Osteocyte (in vitro differentiated cells): ENCODE results near the gene STATH. TPM values are rescaled to one million over a fixed set of nuclear protein-coding genes. Genes with fewer than 3 reads are reported as not detected.

Experiments
- DNase-seq: peaks from one replicate; pipeline ENCODE4 v3.0.0; 2021; ENCODE audit warnings: mixed read lengths; ENCODE audit not compliant: unreplicated experiment; ENCODE audit errors: extremely low spot score
- H3K27ac Mint-ChIP-seq: one replicate; pipeline ENCODE4 v1.8.0; 2021; ENCODE audit warnings: mild to moderate bottlenecking, mixed read lengths; ENCODE audit not compliant: unreplicated experiment
- H3K27me3 Mint-ChIP-seq: one replicate; pipeline ENCODE4 v1.8.0; 2021; ENCODE audit warnings: mixed read lengths; ENCODE audit not compliant: unreplicated experiment
- H3K36me3 Mint-ChIP-seq: one replicate; pipeline ENCODE4 v1.8.0; 2021; ENCODE audit warnings: mixed read lengths; ENCODE audit not compliant: unreplicated experiment
- H3K4me1 Mint-ChIP-seq: one replicate; pipeline ENCODE4 v1.8.0; 2021; ENCODE audit warnings: mixed read lengths; ENCODE audit not compliant: unreplicated experiment
- H3K4me3 Mint-ChIP-seq: one replicate; pipeline ENCODE4 v1.8.0; 2021; ENCODE audit warnings: mild to moderate bottlenecking, moderate library complexity, mixed read lengths; ENCODE audit not compliant: unreplicated experiment
- H3K9me3 Mint-ChIP-seq: one replicate; pipeline ENCODE4 v1.8.0; 2021; ENCODE audit warnings: mixed read lengths; ENCODE audit not compliant: unreplicated experiment
- long read RNA-seq: library from polyadenylated mRNA; unstranded; transcript quantifications from one replicate; pipeline ENCODE4 v2.0.0, GENCODE V29; 2021
- total RNA-seq: library from RNA; stranded (reverse); gene quantifications from 2 replicates; pipeline ENCODE4 v1.2.1, GENCODE V29; 2021
- TF ChIP-seq, protein P1 (sequence below): fragments of 200-600 bp; sonication (generic); IDR thresholded peaks from 2 replicates; pipeline ENCODE4 v1.5.0; 2021; ENCODE audit warnings: antibody characterized with exemption, mild to moderate bottlenecking, moderate library complexity

Gene STATH
- not detected in 2 replicates for total RNA-seq
- long read RNA-seq = 0 reads

- no peaks in the 10 kb centered on the region for H3K4me1 Mint-ChIP-seq
- H3K27me3 Mint-ChIP-seq = peaks cover 15% of the 10 kb centered on the region
- H3K36me3 Mint-ChIP-seq = no peaks in the 10 kb centered on the region
- H3K9me3 Mint-ChIP-seq = no peaks in the 10 kb centered on the region
- H3K4me3 Mint-ChIP-seq = no peak within 1 kb of the TSS
- TF ChIP-seq, protein P1, sequence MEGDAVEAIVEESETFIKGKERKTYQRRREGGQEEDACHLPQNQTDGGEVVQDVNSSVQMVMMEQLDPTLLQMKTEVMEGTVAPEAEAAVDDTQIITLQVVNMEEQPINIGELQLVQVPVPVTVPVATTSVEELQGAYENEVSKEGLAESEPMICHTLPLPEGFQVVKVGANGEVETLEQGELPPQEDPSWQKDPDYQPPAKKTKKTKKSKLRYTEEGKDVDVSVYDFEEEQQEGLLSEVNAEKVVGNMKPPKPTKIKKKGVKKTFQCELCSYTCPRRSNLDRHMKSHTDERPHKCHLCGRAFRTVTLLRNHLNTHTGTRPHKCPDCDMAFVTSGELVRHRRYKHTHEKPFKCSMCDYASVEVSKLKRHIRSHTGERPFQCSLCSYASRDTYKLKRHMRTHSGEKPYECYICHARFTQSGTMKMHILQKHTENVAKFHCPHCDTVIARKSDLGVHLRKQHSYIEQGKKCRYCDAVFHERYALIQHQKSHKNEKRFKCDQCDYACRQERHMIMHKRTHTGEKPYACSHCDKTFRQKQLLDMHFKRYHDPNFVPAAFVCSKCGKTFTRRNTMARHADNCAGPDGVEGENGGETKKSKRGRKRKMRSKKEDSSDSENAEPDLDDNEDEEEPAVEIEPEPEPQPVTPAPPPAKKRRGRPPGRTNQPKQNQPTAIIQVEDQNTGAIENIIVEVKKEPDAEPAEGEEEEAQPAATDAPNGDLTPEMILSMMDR = no peak
- DNase-seq = no peak
- no peak within 1 kb of the TSS for H3K27ac Mint-ChIP-seq
These were observed at the start of gene STATH for GRCh38 chr4:69995526-69996016. TSS of gene STATH (plus strand) at chr4:69995966. CDS start at chr4:69998438, 2,472 bp downstream.

- no peak overlapping the region for H3K27ac Mint-ChIP-seq
- no peak for DNase-seq
- no peaks in the 10 kb centered on the region for H3K4me1 Mint-ChIP-seq
These were observed 44.2 kb upstream of the STATH start for GRCh38 chr4:69951602-69952001.

DNA sequence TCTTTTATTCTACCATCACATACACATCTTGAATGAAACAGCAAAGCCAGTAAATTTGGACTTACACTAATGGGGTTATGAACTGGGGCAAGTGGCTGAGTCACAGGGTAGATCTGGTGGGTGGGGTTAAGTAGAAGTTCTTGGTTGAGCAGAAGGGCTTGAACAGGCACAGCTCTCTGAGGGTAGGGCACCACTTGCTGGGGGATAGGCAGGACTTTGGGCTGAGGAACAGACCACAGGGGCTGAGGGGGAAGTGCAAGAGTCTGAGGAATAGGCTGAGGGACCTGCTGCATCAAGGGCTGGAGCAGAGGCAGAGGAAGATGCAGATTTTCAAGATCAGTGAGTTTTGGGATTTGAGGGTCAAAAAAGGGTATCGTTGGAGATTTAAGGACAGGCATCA, 38.6 kb upstream of the STATH start:
- H3K4me1 Mint-ChIP-seq = no peaks in the 10 kb centered on the region
- H3K36me3 Mint-ChIP-seq = no peaks in the 10 kb centered on the region
- no peak overlapping the region for H3K27ac Mint-ChIP-seq
- no peak overlapping the region for H3K4me3 Mint-ChIP-seq
- H3K9me3 Mint-ChIP-seq = no peaks in the 10 kb centered on the region
- H3K27me3 Mint-ChIP-seq = peaks cover 5% of the 10 kb centered on the region
- no peak for DNase-seq
- TF ChIP-seq, protein P1 = no peak

More at GRCh38 chr4:69951602-69952001, 44.2 kb upstream of the STATH start:
- H3K27me3 Mint-ChIP-seq = peaks cover 13% of the 10 kb centered on the region
- TF ChIP-seq, protein P1 = no peak
- no peaks in the 10 kb centered on the region for H3K36me3 Mint-ChIP-seq
- no peaks in the 10 kb centered on the region for H3K9me3 Mint-ChIP-seq
- H3K4me3 Mint-ChIP-seq = no peak overlapping the region

DNA sequence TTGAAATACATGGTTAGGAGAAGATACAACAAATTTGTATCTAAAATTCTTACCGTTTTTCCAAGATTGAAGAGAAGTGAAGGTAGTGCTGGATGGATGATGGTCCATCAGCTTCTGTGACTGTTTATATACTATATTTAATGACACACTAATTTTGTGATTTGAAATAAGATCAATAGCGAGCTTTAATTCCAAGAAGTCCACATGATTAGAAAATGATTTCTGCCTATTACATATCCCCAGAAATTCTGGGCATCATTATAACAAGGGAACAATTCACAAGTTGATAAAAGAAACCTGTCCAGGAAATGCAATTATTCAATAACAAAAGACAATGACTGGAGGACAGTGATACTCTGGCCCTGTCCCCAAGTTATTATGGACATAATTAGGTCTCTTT, 30.1 kb upstream of the STATH start, which contains the start of gene CSN2:
Gene CSN2 (minus strand): TSS at position 101 of the 400 bp plus-strand sequence. CDS start 4,733 bp downstream, outside the sequence.
- TF ChIP-seq, protein P1 = no peak
- Mint-ChIP-seq H3K4me1 (no peaks in the 10 kb centered on the region), H3K27ac (no peak within 1 kb of the TSS), H3K36me3 (no peaks in the 10 kb centered on the region), H3K27me3 (peaks cover 6% of the 10 kb centered on the region), H3K9me3 (no peaks in the 10 kb centered on the region), H3K4me3 (no peak within 1 kb of the TSS)
- DNase-seq = no peak

DNA sequence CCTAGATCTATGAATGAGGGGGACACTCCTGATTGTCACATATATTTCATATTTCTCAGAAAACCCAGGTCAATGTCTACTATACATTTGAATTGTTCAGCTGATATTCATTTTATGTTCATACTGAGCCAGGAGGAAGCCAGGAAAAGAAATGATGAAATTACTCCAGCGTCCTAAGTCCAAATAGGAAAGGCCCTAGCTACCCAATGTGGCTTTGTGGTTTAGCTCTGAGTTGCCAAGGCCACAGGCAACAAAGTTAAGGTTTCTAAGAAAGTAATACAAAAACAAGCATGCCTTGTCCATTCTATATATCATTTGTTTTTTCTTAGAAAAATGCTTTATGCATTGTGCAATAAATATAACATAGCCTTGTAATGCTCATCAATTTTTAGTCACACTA, 25.7 kb upstream of the STATH start:
- Mint-ChIP-seq H3K36me3 (no peaks in the 10 kb centered on the region), H3K4me3 (no peak overlapping the region), H3K4me1 (no peaks in the 10 kb centered on the region), H3K27ac (no peak overlapping the region), H3K27me3 (peaks cover 10% of the 10 kb centered on the region), H3K9me3 (no peaks in the 10 kb centered on the region)
- TF ChIP-seq, protein P1 = no peak
- no peak for DNase-seq
